ENCODE results near the gene CLTCL1.
A peak's percentile ranks its signal among the peaks of the same experiment; 100 is the strongest.

Gene CLTCL1

GRCh38 chr22:19134176-19134831, 157.2 kb downstream of the CLTCL1 start:
- H3K4me3 Mint-ChIP-seq, result no peak overlapping the region
- CTCF ChIA-PET, result interaction anchor here (0.7 kb wide), 1 partner anchor 34 kb away, joined by 3 read pairs; no protein-coding TSS in a partner anchor
- H3K4me1 Mint-ChIP-seq, result no peaks in the 10 kb centered on the region
- DNase-seq, result no peak
- no peak overlapping the region for H3K27ac Mint-ChIP-seq
- peaks cover 28% of the 10 kb centered on the region for H3K36me3 Mint-ChIP-seq
- no peaks in the 10 kb centered on the region for H3K9me3 Mint-ChIP-seq
- H3K27me3 Mint-ChIP-seq, result no peaks in the 10 kb centered on the region

GRCh38 chr22:19133561-19133960, 158.0 kb downstream of the CLTCL1 start:
- CTCF ChIA-PET, result interaction anchor here (0.7 kb wide), 1 partner anchor 34 kb away, joined by 3 read pairs; no protein-coding TSS in a partner anchor
- Mint-ChIP-seq H3K4me3 (no peak overlapping the region), H3K36me3 (peaks cover 22% of the 10 kb centered on the region), H3K27me3 (no peaks in the 10 kb centered on the region), H3K27ac (no peak overlapping the region), H3K9me3 (no peaks in the 10 kb centered on the region), H3K4me1 (no peaks in the 10 kb centered on the region)
- DNase-seq, result no peak

- DNase-seq, result no peak
- no peak overlapping the region for H3K4me3 Mint-ChIP-seq
- no peak overlapping the region for H3K27ac Mint-ChIP-seq
- H3K36me3 Mint-ChIP-seq, result peaks cover 22% of the 10 kb centered on the region
- no peaks in the 10 kb centered on the region for H3K27me3 Mint-ChIP-seq
- H3K9me3 Mint-ChIP-seq, result no peaks in the 10 kb centered on the region
- H3K4me1 Mint-ChIP-seq, result no peaks in the 10 kb centered on the region
- CTCF ChIA-PET, result no interaction called here
Measured at GRCh38 chr22:19132693-19133400, 158.7 kb downstream of the CLTCL1 start.

- H3K36me3 Mint-ChIP-seq, result peaks cover 19% of the 10 kb centered on the region
Measured at GRCh38 chr22:19132153-19132552, 159.4 kb downstream of the CLTCL1 start.

GRCh38 chr22:19131685-19132015, 159.9 kb downstream of the CLTCL1 start:
- Mint-ChIP-seq H3K4me3 (no peak overlapping the region), H3K9me3 (no peaks in the 10 kb centered on the region), H3K27ac (peak overlapping the region; percentile 52), H3K36me3 (peaks cover 16% of the 10 kb centered on the region), H3K4me1 (no peaks in the 10 kb centered on the region), H3K27me3 (no peaks in the 10 kb centered on the region)
- CTCF ChIA-PET, result no interaction called here
- DNase-seq, result no peak

More at GRCh38 chr22:19132153-19132552, 159.4 kb downstream of the CLTCL1 start:
- Mint-ChIP-seq H3K4me1 (no peaks in the 10 kb centered on the region), H3K4me3 (no peak overlapping the region), H3K9me3 (no peaks in the 10 kb centered on the region), H3K27ac (no peak overlapping the region), H3K27me3 (no peaks in the 10 kb centered on the region)
- CTCF ChIA-PET, result no interaction called here
- DNase-seq, result no peak

- peaks cover 11% of the 10 kb centered on the region for H3K36me3 Mint-ChIP-seq
- H3K9me3 Mint-ChIP-seq, result no peaks in the 10 kb centered on the region
- no peaks in the 10 kb centered on the region for H3K4me1 Mint-ChIP-seq
- no peaks in the 10 kb centered on the region for H3K27me3 Mint-ChIP-seq
- CTCF ChIA-PET, result no interaction called here
- peak within 1 kb of the TSS; percentile 52 for H3K27ac Mint-ChIP-seq
- no peak for DNase-seq
- no peak within 1 kb of the TSS for H3K4me3 Mint-ChIP-seq
Measured at GRCh38 chr22:19130959-19131684, 160.4 kb downstream of the CLTCL1 start, which contains the start of gene TSSK2. Gene TSSK2, plus strand, starts transcription at chr22:19131308. Its CDS starts 92 bp downstream, at chr22:19131400.

- no peaks in the 10 kb centered on the region for H3K4me1 Mint-ChIP-seq
- CTCF ChIA-PET, result no interaction called here
- peaks cover 6% of the 10 kb centered on the region for H3K36me3 Mint-ChIP-seq
- no peak overlapping the region for H3K4me3 Mint-ChIP-seq
- H3K27ac Mint-ChIP-seq, result no peak overlapping the region
- H3K9me3 Mint-ChIP-seq, result no peaks in the 10 kb centered on the region
- H3K27me3 Mint-ChIP-seq, result no peaks in the 10 kb centered on the region
- no peak for DNase-seq
Measured at GRCh38 chr22:19129871-19130270, 161.6 kb downstream of the CLTCL1 start.
